NB4 (cell line): ENCODE results near the gene MCF2.

ENCODE experiments used
- DNase-seq: peaks from one replicate; pipeline ENCODE4 v3.0.0; 2010; ENCODE audit warnings: low read depth
- H3K4me3 ChIP-seq: one replicate; pipeline ENCODE4 v1.5.1; 2011; ENCODE audit warnings: mild to moderate bottlenecking, low read depth, low read length, moderate library complexity
- MYC ChIP-seq: IDR thresholded peaks from 2 replicates; pipeline ENCODE4 v1.6.1; 2011; ENCODE audit warnings: low read depth, low read length
- POLR2A ChIP-seq: IDR thresholded peaks from 2 replicates; pipeline ENCODE4 v1.6.1; 2011; ENCODE audit warnings: mild to moderate bottlenecking; ENCODE audit not compliant: insufficient read length; ENCODE audit errors: extremely low read depth
- TF ChIP-seq, protein P1 (sequence below): IDR thresholded peaks from 2 replicates; pipeline ENCODE4 v1.6.1; 2011; ENCODE audit warnings: low read depth, low read length
- TF ChIP-seq, protein P2 (sequence below): IDR thresholded peaks from one replicate; pipeline ENCODE4 v1.5.1; 2012; ENCODE audit warnings: low read depth, low read length

MCF2 gene, protein sequence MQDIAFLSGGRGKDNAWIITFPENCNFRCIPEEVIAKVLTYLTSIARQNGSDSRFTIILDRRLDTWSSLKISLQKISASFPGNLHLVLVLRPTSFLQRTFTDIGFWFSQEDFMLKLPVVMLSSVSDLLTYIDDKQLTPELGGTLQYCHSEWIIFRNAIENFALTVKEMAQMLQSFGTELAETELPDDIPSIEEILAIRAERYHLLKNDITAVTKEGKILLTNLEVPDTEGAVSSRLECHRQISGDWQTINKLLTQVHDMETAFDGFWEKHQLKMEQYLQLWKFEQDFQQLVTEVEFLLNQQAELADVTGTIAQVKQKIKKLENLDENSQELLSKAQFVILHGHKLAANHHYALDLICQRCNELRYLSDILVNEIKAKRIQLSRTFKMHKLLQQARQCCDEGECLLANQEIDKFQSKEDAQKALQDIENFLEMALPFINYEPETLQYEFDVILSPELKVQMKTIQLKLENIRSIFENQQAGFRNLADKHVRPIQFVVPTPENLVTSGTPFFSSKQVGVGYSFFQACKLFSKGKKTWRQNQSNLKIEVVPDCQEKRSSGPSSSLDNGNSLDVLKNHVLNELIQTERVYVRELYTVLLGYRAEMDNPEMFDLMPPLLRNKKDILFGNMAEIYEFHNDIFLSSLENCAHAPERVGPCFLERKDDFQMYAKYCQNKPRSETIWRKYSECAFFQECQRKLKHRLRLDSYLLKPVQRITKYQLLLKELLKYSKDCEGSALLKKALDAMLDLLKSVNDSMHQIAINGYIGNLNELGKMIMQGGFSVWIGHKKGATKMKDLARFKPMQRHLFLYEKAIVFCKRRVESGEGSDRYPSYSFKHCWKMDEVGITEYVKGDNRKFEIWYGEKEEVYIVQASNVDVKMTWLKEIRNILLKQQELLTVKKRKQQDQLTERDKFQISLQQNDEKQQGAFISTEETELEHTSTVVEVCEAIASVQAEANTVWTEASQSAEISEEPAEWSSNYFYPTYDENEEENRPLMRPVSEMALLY

DNA sequence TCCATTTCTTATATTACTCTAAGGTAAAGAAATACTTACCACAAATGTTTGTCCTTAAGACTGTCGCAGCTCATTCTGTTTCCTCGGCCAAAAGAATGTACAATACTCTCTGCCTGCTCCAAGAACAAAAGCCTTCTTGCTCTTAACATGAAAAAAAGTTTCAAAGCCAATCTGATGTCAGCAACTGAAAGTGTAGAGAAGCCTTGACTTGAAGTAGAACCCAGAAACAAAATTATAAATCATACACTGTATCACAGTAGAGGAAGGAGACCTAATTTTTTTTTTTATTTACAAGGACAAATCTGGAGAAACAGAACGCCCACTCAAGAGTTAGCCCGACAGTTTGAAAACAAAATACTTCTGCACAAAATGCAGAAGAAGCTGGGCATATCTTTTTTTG is at the start of gene MCF2:
TSS of gene MCF2 (minus strand) at position 101 of the 400 bp plus-strand sequence. CDS start 56,423 bp downstream, outside the sequence.
- no peak within 1 kb of the TSS for H3K4me3 ChIP-seq
- no peak for TF ChIP-seq MYC
- TF ChIP-seq POLR2A = no peak
- TF ChIP-seq, protein P1, sequence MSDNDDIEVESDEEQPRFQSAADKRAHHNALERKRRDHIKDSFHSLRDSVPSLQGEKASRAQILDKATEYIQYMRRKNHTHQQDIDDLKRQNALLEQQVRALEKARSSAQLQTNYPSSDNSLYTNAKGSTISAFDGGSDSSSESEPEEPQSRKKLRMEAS = no peak
- TF ChIP-seq, protein P2, sequence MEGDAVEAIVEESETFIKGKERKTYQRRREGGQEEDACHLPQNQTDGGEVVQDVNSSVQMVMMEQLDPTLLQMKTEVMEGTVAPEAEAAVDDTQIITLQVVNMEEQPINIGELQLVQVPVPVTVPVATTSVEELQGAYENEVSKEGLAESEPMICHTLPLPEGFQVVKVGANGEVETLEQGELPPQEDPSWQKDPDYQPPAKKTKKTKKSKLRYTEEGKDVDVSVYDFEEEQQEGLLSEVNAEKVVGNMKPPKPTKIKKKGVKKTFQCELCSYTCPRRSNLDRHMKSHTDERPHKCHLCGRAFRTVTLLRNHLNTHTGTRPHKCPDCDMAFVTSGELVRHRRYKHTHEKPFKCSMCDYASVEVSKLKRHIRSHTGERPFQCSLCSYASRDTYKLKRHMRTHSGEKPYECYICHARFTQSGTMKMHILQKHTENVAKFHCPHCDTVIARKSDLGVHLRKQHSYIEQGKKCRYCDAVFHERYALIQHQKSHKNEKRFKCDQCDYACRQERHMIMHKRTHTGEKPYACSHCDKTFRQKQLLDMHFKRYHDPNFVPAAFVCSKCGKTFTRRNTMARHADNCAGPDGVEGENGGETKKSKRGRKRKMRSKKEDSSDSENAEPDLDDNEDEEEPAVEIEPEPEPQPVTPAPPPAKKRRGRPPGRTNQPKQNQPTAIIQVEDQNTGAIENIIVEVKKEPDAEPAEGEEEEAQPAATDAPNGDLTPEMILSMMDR = no peak
- no peak for DNase-seq

DNA sequence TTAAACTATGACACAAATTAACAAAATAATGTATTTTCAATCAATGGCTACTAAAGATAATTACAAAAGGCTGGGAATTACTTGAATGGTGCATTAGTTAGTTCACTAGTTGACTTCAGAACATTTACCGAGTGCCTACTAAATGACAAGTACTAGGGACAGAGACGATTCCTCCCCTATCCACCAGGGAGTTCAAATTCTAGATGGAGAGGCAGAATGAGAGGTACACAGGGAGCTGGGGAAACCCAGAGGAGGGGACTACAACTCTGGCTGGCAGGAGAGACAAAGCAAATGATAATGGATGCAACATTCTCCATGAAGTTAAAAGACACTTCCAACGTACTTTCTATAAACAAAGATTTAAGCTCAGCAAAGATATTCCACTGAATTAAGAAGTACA is 43.1 kb upstream of the MCF2 start:
- TF ChIP-seq MYC (no peak), POLR2A (no peak)
- TF ChIP-seq, protein P1 = no peak
- TF ChIP-seq, protein P2 = no peak
- no peak overlapping the region for H3K4me3 ChIP-seq
- no peak for DNase-seq

DNA sequence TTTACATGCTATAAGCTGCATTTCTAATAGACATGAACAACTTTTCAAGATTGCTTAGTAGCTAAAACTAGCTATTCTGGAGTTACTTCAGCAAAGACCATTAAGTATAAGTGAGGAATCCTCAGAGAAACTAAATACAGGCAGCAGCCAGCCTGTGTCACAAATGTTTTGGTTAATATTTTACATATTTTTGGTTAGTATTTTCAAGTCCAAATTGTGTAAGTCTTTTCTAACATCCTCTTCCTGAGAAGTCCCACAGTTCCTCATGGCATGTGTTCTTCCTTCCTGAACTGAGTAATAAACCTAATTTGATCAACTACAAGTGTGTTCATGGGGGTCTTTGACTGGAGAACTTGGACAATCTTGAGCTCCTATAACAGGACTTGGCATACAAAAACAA is 42.4 kb upstream of the MCF2 start:
- H3K4me3 ChIP-seq = no peak overlapping the region
- no peak for DNase-seq
- TF ChIP-seq, protein P2 = no peak
- TF ChIP-seq MYC (no peak), POLR2A (no peak)
- TF ChIP-seq, protein P1 = no peak

DNA sequence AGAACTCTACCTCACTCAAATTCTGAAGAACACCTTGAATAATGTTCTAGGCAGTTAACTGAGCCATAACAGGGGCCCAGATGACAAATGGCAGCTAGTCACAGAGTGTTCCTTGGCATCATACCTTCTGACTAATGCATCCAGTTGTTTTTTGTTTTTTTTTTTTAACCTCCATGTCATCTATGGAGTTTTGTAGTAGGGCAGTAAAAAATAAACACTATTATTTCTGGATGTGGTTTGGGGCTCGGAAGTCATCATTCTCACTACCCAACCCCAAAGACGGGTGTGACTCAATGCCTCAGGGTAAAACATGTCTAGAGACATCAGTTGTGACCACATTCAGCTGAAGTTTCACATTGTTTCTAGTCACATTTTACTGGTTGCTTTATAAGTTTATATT is 31.2 kb upstream of the MCF2 start:
- DNase-seq = no peak
- no peak overlapping the region for H3K4me3 ChIP-seq
- TF ChIP-seq, protein P2 = no peak
- TF ChIP-seq POLR2A (no peak), MYC (no peak)
- TF ChIP-seq, protein P1 = no peak

DNA sequence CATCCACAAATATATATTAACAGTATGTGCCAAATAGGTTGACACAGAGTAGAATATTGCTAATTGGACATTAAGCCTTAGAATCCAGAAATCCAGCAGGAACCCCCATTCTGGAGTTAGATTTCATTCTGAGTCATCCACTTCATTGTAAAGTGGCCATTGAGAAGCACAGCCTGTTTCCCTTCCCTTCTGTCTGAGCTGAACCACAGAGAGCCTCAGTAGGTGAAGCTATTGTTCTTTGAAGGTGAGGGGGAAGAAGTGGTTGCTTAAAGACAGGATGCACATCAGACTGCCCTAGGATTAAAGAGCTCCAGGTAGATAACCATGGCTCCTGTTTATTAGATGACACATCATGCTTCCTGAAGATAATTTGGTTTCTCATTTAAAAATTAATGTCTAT is 30.6 kb upstream of the MCF2 start:
- TF ChIP-seq, protein P1 = no peak
- TF ChIP-seq POLR2A (no peak), MYC (no peak)
- TF ChIP-seq, protein P2 = no peak
- DNase-seq = no peak

More for the DNA sequence above, 30.6 kb upstream of the MCF2 start:
- no peak overlapping the region for H3K4me3 ChIP-seq
